NCI-H526 treated with DMSO at 0.1 percent for 48 hours (cell line): ENCODE data around the gene CAMKV.
A peak's percentile ranks its signal among the peaks of the same experiment; 100 is the strongest.
"Not testable (repeated sequence)": the region's sequence is repeated elsewhere in the genome, so short reads cannot be mapped to it uniquely, and the experiment has no call there.

Experiments
- DNase-seq: peaks from one replicate; lab custom pipeline; 2025; lab: John Stamatoyannopoulos, UW

The CAMKV gene

DNA sequence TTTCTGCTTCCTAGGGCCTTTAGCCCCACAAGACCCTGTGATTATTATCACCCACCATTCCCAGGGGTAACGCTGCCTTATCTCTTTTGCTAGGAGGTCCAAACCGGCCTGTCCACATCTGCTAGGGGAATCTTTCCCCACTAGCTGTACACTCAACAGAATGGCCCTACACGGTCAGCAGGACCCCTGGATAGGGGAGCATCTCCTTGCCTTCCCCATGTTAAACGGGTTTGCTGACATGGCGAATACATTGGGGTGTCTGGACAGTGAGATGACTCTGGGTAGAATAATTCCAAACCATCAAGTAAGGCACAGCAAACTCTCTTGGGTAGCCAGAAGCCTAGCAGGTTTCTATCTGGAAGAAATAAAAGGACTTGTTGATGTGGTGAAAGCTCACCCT, 14.0 kb downstream of the CAMKV start:
- no peak for DNase-seq

DNA sequence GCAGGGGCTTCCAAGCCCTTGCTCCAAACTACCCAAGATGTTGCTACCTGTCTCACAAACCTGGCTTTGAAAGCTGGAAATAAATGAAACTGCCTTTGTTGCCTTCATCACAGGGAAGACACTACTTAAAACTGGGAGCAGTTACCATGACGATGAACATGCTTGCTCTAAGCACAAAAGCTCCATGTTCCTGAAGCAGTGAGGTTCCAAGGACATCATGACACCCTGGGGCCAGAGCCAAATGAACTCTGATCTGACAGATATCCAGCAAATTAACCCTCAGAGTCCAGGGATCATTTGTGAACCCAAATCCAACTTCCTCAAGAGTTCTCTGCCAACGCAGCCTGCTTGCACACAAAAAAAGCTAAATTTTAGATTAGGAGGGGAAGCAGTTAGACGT, 24.0 kb downstream of the CAMKV start:
- no peak for DNase-seq

DNA sequence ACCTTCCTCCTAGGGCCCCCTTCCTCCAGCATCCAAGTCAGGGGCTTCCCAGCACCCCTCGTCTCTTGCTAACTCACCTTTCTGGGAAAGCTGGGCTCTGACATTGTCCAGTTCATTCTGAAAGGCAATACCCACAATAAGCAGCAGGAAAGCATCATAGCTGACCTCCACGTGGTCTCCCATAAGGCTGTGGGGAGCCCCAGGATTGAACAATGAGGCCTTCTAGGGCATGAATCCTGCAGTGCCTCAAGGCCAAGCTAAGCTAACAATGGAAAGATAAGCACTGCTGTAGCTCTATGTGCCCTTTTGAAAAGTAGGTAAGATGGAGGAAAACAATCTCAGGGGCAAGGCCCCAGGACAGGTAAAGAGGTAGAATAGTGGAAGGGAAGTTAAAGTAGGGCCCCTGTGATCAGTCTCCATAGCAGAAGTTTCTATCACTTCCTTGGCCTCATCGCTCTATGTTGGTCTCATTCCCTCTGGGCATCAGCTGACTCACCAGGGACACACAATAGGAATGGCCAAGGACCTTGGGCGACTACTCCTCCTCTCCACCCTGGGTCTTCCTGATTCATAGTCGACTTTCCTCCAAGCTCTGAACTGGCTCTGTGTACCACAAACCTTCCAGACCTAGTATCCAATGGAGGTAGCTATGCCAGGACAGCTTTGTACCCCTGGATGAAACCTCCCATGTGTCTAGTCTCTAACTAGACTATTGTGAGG, 25.1 kb downstream of the CAMKV start:
- DNase-seq: no peak

DNA sequence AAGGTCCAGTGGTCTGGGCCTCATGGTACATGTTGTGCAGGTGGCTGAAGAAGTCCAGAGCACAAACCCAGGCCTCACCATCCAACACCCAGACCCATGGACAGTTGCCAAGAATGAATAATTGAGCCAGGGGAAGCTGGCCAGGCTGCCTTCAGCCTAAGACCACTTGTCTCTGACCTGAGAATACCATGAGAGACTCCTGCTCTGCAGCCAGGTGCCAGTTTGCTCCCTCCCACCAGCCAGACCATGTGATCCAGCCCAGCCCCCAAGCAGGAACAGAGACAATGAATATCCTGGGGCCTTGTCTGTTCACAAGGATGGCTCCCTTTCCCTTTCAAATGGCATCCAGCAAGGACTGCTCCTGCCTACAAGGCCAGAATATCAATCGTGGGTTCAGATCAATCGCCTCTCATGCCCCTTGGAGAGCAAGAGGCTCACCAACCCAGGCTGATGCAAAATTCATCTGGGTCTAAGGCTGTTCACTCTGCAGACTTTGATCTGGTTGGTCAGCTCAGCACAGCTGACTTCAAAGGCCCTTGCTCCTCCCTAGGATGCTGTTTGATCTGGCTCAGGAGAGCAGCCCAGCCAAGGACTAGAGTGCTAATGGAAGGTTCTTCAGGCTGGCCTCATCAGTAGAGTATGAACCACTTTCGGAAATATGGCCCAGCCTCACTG, 26.7 kb downstream of the CAMKV start:
- no peak for DNase-seq

DNA sequence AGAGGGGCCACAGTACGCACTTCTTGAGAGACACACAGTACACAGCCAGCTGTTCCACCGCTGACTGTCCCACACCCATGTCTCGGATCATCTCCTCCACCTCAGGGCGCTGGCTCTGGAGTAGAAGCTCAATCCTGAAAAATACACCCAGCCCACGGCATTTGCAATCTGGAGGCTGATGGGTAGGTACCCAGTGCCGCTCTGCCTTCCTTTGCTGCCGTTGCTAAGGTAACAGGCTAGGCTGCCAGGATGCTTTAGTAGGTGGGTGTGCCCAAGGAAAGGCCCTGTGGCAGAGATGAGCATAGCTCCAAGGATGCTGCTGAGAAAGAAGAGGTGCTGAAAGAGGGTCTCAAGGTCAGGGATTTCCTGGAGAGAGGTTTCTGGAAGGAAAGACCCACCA, 27.9 kb downstream of the CAMKV start:
- no peak for DNase-seq

DNA sequence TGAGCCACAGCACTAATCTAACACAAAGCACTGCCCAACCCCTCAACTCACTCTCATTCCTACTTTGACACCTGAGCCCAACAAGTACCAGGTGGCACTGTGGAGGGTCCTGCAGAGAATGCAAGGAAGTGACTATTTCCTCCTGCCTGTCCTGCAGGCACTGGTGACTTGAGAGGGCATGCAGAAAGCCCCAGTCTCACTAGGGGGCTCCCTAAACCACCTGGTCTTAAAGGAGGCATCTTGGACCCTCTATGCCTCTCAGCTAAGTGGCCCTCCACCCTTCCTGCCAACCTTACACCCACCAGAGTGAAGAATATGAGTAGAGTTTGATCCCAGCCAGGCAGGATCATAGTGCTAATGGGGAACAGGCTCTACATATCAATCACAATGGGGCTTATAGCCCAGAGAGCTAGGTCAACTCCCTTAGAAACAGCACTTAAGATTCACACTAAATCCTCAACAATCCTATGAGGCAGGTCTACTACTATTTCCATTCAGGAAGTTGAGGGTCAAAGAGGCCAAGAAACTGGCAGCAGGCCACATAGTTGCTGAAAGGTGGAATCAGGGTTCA, 28.5 kb downstream of the CAMKV start:
- DNase-seq: peak; percentile 12

DNA sequence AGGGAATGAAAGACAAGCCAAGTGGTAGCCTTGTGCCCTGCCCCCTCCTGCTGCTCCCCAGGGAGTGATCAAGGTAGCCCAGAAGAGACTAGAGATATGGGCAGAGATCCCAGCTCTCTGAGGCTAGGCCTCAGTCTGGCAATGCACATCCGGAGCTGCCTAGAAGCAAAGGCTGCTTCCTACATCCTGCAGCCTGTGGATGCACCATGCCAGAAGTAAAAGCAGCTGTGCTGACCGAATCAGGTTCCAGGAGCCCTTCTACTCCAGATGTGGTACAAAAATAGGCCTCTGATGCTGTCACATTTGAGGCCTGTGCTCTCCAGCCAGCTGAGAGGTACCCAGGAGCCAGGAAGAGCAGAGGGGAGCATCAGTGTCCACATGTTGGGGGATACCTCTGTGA, 29.3 kb downstream of the CAMKV start:
- no peak for DNase-seq

DNA sequence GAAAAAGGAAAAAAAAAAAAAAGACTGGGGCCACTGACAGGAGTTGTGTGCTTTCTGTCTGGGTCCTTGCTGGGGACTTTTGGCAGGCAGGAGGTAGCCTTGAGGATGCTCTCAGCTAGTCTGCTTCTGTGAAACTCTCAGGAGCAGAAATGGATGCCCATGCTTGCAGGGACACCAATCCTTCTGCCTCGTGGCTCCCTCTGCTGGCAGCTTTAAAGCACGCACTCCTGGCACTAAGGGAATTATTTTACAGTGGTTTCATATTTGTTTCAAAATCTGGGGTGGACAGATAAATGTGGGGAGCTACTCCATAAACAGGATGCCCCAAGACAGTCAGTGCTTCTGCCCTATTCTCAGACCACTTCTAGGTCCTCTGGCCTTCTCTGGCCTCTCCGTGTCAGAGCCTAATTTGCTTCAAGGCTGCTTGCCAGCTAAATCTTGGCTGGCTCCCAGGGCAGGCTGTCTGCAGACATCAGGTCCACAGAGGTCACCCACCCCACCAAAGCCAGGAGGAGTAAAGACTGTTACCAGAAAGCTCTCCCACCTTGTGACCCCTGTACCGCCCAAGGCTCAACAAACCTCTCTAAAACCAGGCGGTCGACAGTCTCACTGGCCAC, 30.4 kb downstream of the CAMKV start:
- peak; percentile 22 for DNase-seq

DNA sequence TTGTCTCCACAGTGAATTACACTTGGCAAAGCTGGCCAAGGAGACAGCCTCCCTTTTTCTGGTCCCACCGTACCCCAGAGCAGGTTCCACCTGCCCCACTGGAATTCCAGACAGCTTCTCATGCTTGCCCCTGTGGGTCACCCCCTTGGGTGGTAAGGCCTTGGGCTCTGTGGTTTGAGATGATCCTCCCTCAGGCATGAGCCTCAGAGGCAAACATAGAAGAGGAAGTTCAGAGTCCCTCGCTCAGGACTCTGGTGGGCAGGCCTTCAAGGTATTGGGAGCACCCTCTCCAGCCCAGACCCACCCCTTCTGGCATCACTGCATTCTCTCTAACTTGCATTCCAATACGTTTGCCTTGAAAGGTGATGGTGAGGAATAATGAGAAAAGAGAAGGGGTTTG, 38.4 kb downstream of the CAMKV start:
- no peak for DNase-seq

DNA sequence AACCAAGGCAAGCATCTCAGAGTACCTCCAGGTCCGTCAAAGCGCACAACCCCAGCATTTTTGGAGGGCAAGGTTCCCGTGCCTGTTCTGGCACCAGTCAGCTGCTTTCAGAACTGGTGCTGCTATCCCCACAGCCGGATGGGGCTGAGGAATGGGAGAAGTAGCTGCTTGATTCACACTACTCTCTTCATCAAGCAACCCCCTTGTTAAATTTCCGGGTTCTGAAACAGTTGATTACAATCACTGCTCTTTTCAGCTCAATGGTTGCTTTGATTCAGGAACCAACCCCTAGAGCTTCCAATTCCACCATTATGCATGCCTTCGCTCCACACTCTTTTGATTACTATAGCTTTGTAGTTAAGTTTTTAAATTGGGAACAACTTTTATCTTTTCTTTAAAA, 43.7 kb downstream of the CAMKV start:
- no peak for DNase-seq

DNA sequence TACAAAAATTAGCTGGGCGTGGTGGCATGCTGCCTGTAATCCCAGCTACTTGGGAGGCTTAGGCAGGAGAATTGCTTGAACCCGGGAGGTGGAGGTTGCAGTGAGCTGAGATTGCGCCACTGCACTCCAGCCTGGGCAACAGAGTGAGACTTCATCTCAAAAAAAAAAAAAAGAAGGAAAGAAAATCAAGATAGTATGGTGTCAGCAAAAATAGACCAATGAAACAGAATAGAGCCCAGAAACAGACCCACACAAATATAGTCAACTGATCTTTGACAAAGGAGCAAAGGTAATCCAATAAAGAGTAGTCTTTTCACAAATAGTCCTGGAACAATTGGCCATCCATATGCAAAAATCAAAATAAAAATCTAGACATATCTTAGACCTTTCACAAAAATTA, 46.6 kb downstream of the CAMKV start:
- DNase-seq: not testable (repeated sequence)

DNA sequence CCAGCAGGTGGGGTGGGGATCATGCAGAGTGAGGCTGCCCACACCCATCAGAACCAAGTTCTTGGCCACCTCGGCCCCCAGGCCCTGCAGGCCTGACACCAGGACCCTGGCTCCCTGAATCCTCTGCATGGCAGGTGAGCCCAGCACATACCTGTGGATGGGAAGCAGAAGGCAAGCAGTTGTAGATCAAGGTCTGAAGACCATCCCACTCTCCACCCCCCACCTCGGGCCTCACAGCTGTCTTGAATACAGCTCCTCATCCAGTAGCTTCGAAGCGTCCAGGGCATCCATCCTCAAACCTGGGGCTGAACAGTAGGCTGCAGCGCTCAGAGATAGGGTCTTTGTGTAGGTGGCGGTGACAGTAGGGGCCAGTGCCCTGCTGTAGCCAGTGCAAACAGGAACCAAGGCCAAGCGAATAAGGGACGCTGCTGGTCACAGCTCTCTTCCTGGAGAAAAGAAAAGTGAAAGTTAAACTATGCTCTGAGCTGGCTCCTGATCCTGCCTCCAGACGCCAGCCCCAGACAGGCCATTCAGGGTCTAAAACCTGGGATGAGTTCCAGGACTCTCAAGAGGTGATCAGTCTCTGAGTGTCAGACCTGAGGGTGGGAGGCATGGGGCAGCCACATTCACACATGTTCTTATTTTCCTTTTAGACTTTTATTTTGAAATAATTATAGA, 56.1 kb downstream of the CAMKV start, which contains the start of gene UBA7:
Gene UBA7, minus strand, starts transcription at position 457 of the 678 bp plus-strand sequence. Its CDS starts 166 bp downstream, at position 291.
- DNase-seq: no peak

DNA sequence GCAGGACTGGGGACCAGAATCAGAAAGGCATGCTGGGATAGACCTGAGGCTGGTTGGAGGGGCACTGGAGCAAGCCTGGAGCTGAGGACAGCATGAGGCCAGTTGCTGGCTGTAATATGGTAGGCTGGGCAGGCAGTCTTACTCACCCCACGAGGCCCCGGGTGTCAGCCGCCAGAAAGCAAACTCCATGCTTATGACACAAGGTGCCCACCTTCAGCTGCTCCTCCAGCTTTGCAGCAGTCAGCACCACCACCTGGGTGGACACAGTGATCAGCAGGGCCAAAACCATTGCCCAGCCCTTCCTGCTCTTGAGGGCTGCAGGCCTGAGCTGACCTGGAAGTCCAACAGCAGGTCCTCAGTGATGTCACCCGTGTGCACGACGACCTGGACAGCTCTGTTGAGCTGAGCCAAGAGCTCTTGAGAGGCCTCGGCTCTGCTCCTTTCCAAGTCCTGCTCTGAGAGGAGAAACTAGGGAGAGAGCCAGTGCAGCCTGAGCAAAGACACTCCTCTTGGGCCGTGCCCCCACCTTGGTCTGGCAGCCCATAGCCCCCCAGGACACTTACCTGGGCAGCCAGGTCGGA, 56.7 kb downstream of the CAMKV start:
- DNase-seq: no peak
